ENCODE measurements around the gene THOC6. TPM values are rescaled to one million over a fixed set of nuclear protein-coding genes. Genes with fewer than 3 reads are reported as not detected.
"Not testable (repeated sequence)": the region's sequence is repeated elsewhere in the genome, so short reads cannot be mapped to it uniquely, and the experiment has no call there.

The THOC6 gene
- polyA plus RNA-seq, 1 donor: 46.7 TPM

DNA sequence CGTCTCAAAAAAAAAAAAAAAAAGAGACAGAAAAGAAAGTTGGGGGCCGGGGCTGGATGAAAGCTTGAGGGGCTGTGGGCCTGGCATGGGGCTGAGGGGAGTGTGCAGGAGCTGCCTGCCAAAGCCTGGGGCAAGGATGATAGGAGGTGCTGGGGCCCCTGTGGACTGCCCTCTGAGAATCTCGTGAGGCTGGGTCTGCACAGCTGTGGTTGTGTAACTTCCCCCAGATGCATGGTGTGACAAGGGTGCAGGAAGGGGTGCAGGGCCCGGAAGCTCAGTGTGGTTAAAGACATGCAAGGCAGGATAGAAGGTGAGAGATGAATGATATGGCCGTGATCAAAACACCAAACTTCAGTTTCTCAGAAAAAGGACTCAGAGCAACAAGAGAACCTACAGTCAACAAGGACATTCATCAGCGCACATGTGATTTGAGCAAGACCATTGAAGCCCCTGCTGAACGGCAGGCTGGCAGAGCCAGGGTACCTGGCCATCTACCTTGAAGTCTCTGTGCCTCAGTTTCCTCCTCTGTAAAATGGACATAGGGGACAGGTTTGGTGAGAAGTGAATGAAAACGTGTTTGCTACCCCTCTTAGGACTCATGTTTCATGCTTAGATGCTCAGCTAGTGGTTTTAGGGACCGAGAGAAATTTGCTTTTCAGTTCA is 51.2 kb downstream of the THOC6 start:
- Histone ChIP-seq H3K4me3 (ENCODE audit: low read length) (no peak overlapping the region), H3K4me1 (ENCODE audit: control insufficient read depth, insufficient read depth, low read length) (no peaks in the 10 kb centered on the region), H3K9me3 (ENCODE audit: control insufficient read depth, low read depth, low read length) (no peaks in the 10 kb centered on the region), H3K27ac (ENCODE audit: low read length) (no peak overlapping the region), H3K27me3 (ENCODE audit: control insufficient read depth, insufficient read depth, low read length) (no peaks in the 10 kb centered on the region), H3K36me3 (ENCODE audit: control insufficient read depth, insufficient read depth, low read length) (no peaks in the 10 kb centered on the region)
- no CpG with 5 or more reads among the region's 9 CpGs for WGBS (ENCODE audit: insufficient coverage, low lambda C conversion rate)
- DNase-seq: no peak

DNA sequence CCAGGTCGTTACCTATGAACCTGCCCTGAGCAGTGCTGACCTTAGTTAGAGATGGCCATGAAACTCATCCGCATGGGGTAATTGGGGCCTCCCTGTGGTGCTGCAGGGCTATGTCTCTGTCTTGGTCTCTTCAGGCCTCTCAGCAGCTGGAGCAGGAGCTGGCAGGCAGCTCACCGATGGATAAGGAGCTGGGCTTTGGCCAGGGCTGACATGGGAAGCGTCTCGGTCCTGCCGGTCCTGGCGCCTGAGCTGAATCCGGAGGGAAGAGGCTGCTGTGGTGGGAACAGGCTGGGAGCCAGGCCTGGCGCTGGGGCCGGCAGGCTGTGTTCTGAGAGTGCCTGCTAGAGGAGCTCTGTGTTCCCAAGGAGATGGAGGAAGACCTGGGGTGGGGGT is 51.7 kb downstream of the THOC6 start:
- Histone ChIP-seq H3K4me3 (ENCODE audit: low read length) (no peak overlapping the region), H3K27ac (ENCODE audit: low read length) (no peak overlapping the region)
- DNase-seq: no peak

DNA sequence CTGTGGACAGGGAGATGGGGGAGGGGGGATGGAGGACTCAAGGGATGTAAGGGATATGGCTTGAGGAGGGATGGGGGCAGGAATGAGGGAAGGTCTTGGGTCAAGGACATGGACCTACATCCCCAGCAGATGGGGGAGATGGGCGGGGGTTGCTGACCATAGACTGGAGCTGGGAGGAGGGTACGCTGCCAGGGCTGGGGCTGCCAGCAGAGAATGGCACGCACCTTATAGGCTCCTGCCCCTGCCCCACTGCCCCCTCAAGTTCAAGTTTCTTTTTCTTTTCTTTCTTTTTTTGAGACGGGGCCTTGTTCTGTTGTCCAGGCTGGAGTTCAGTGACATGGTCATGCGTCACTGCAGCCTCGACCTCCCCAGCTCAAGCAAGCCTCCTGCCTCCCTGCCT is 52.1 kb downstream of the THOC6 start:
- WGBS (ENCODE audit: insufficient coverage, low lambda C conversion rate): 100% methylated on average over 1 of the region's 6 CpGs
- not testable (repeated sequence) for H3K27ac ChIP-seq (ENCODE audit: low read length); DNase-seq

More for the DNA sequence above, 51.7 kb downstream of the THOC6 start:
- H3K36me3 ChIP-seq (ENCODE audit: control insufficient read depth, insufficient read depth, low read length): no peaks in the 10 kb centered on the region
- WGBS (ENCODE audit: insufficient coverage, low lambda C conversion rate): no CpG with 5 or more reads among the region's 10 CpGs
- H3K27me3 ChIP-seq (ENCODE audit: control insufficient read depth, insufficient read depth, low read length): no peaks in the 10 kb centered on the region
- H3K9me3 ChIP-seq (ENCODE audit: control insufficient read depth, low read depth, low read length): no peaks in the 10 kb centered on the region
- no peaks in the 10 kb centered on the region for H3K4me1 ChIP-seq (ENCODE audit: control insufficient read depth, insufficient read depth, low read length)

DNA sequence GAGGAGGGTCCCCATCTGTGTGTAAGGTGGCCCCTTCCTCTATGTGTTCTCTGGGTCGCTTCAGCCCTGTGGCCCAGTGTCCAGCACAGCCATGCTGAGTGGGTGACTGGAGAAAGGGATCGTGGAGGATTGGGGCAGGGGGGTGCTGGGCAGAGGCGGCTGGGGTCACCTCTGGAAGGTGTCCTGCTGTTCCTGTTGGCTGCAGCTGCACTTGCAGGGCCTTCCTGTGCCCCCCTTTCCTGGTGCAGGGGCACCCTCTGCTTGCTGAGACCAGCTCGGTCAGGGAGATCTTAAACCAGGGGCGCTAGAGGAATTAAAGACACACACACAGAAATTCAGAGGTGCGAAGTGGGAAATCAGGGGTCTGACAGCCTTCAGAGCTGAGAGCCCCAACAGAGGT is 52.7 kb downstream of the THOC6 start:
- DNase-seq: no peak
- no peak overlapping the region for H3K27ac ChIP-seq (ENCODE audit: low read length)
- no peaks in the 10 kb centered on the region for H3K4me1 ChIP-seq (ENCODE audit: control insufficient read depth, insufficient read depth, low read length)
- no peaks in the 10 kb centered on the region for H3K9me3 ChIP-seq (ENCODE audit: control insufficient read depth, low read depth, low read length)
- no peaks in the 10 kb centered on the region for H3K36me3 ChIP-seq (ENCODE audit: control insufficient read depth, insufficient read depth, low read length)
- no CpG with 5 or more reads among the region's 6 CpGs for WGBS (ENCODE audit: insufficient coverage, low lambda C conversion rate)
- H3K27me3 ChIP-seq (ENCODE audit: control insufficient read depth, insufficient read depth, low read length): no peaks in the 10 kb centered on the region
- no peak overlapping the region for H3K4me3 ChIP-seq (ENCODE audit: low read length)

More for the DNA sequence above, 52.1 kb downstream of the THOC6 start:
- not testable (repeated sequence) for H3K4me1 ChIP-seq (ENCODE audit: control insufficient read depth, insufficient read depth, low read length); H3K4me3 ChIP-seq (ENCODE audit: low read length); H3K36me3 ChIP-seq (ENCODE audit: control insufficient read depth, insufficient read depth, low read length); H3K9me3 ChIP-seq (ENCODE audit: control insufficient read depth, low read depth, low read length); H3K27me3 ChIP-seq (ENCODE audit: control insufficient read depth, insufficient read depth, low read length)

Other genes with a start within 250 kb of the THOC6 start
- 175 TPM for gene ELOB, start 246.8 kb upstream of the THOC6 start, polyA plus RNA-seq
- 0.13 TPM for gene PRSS33, start 236.5 kb upstream of the THOC6 start, polyA plus RNA-seq
- not detected for gene PRSS41, start 225.6 kb upstream of the THOC6 start, polyA plus RNA-seq
- 0.49 TPM for gene PRSS21, start 206.8 kb upstream of the THOC6 start, polyA plus RNA-seq
- gene ZG16B, start 193.7 kb upstream of the THOC6 start, polyA plus RNA-seq: 4.3 TPM
- 0.63 TPM for gene PRSS22, start 165.9 kb upstream of the THOC6 start, polyA plus RNA-seq
- gene FLYWCH2, start 140.8 kb upstream of the THOC6 start, polyA plus RNA-seq: 9.4 TPM
- gene FLYWCH1, start 112.1 kb upstream of the THOC6 start, polyA plus RNA-seq: 22.0 TPM
- 0.66 TPM for gene KREMEN2, start 59.8 kb upstream of the THOC6 start, polyA plus RNA-seq
- gene PAQR4, start 54.7 kb upstream of the THOC6 start, polyA plus RNA-seq: 16.4 TPM
- 11.0 TPM for gene PKMYT1, start 43.6 kb upstream of the THOC6 start, polyA plus RNA-seq
- gene CLDN9, start 11.1 kb upstream of the THOC6 start, polyA plus RNA-seq: 5.2 TPM
- gene CLDN6, start 5.9 kb upstream of the THOC6 start, polyA plus RNA-seq: 26.0 TPM
- 48.4 TPM for gene TNFRSF12A, start 3.7 kb upstream of the THOC6 start, polyA plus RNA-seq
- 57.8 TPM for gene HCFC1R1, start 93 bp upstream of the THOC6 start, polyA plus RNA-seq
- 14.0 TPM for gene BICDL2, start 12.9 kb downstream of the THOC6 start, polyA plus RNA-seq
- 4.3 TPM for gene MMP25, start 22.5 kb downstream of the THOC6 start, polyA plus RNA-seq
- 174 TPM for gene IL32, start 41.6 kb downstream of the THOC6 start, polyA plus RNA-seq
- 0.66 TPM for gene ZSCAN10, start 75.3 kb downstream of the THOC6 start, polyA plus RNA-seq
- 12.8 TPM for gene ZNF205, start 88.6 kb downstream of the THOC6 start, polyA plus RNA-seq
- 11.6 TPM for gene ZNF213, start 111.0 kb downstream of the THOC6 start, polyA plus RNA-seq
- not detected for gene OR1F1, start 164.2 kb downstream of the THOC6 start, polyA plus RNA-seq
- gene ZNF200, start 211.1 kb downstream of the THOC6 start, polyA plus RNA-seq: 10.8 TPM
- 0.45 TPM for gene MEFV, start 232.6 kb downstream of the THOC6 start, polyA plus RNA-seq

All from large intestine (tissue), 3 donors.